Measurements from ENCODE around the gene ALDH3A1.

DNA sequence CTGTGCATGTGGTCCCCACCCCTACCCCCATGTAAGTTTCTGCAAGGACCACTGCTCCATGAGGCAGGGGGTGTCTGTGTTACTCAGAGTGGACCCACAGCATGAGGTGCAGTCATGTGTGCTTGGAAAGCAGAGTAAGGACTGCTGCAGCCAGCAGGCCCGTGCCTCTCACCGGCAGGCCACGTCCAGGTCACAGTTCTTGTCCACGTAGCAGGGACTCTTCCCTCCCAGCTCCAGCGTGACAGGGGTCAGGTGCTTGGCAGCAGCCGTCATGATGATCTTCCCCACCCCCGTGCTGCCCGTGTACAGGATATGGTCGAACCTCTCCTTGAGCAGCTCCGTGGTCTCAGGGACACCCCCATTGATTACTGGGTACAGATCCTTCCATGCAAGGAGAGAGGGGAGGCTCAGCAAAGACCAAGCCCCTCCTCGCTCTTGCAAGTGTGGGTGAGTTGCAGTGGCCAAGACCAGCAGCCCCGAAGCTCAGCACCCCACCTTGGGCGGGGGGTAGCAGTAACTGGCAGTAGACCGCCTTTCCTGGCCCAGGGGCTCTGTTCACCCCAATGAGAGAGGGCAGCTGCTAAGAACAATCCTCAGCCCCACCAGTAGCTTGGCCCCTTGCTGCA lies 6.2 kb downstream of the ALDH3A1 start:
- TF ChIP-seq, protein P1, sequence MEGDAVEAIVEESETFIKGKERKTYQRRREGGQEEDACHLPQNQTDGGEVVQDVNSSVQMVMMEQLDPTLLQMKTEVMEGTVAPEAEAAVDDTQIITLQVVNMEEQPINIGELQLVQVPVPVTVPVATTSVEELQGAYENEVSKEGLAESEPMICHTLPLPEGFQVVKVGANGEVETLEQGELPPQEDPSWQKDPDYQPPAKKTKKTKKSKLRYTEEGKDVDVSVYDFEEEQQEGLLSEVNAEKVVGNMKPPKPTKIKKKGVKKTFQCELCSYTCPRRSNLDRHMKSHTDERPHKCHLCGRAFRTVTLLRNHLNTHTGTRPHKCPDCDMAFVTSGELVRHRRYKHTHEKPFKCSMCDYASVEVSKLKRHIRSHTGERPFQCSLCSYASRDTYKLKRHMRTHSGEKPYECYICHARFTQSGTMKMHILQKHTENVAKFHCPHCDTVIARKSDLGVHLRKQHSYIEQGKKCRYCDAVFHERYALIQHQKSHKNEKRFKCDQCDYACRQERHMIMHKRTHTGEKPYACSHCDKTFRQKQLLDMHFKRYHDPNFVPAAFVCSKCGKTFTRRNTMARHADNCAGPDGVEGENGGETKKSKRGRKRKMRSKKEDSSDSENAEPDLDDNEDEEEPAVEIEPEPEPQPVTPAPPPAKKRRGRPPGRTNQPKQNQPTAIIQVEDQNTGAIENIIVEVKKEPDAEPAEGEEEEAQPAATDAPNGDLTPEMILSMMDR (IDR thresholded peaks at IDR 0.05) = no peak
- no peak for TF ChIP-seq POLR2A (IDR thresholded peaks at IDR 0.05)
